Fibroblast of lung (primary cell): ENCODE results near the gene ZFYVE27. TPM values are rescaled to one million over a fixed set of nuclear protein-coding genes. Genes with fewer than 3 reads are reported as not detected.

ENCODE experiments used
- DNase-seq, 2 donors: peaks; one replicate each; pipeline versions ENCODE4 v3.0.0 to v3.0.0-alpha.2; 2010; ENCODE audit warnings: low read depth in 2 of 2
- H2AFZ ChIP-seq: 2 replicates; pipeline ENCODE4 v1.5.1; 2012; ENCODE audit warnings: low read length, control low read depth, inconsistent platforms
- H3K27ac ChIP-seq: 2 replicates; pipeline ENCODE4 v1.5.1; 2011; ENCODE audit warnings: low read length, control low read depth; ENCODE audit not compliant: insufficient read depth
- H3K27me3 ChIP-seq: 2 replicates; pipeline ENCODE4 v1.5.1; 2011; ENCODE audit warnings: mild to moderate bottlenecking, low read length; ENCODE audit not compliant: control insufficient read depth, insufficient read depth
- H3K36me3 ChIP-seq: 2 replicates; pipeline ENCODE4 v1.5.1; 2011; ENCODE audit warnings: low read length; ENCODE audit not compliant: control insufficient read depth, insufficient read depth
- H3K4me1 ChIP-seq: 2 replicates; pipeline ENCODE4 v1.5.1; 2011; ENCODE audit warnings: low read length; ENCODE audit not compliant: control insufficient read depth, insufficient read depth; ENCODE audit errors: extremely low read depth
- H3K4me2 ChIP-seq: 2 replicates; pipeline ENCODE4 v1.5.1; 2011; ENCODE audit warnings: low read length, control low read depth; ENCODE audit not compliant: insufficient read depth; ENCODE audit errors: extremely low read depth
- H3K4me3 ChIP-seq, 4 experiments: fragments of 200-600 bp in 1 of 4; sonication (generic) in 1 of 4; replicated peaks in 1 of 4; 2 replicates each; pipeline ENCODE4 v1.5.1; 2011 to 2016; ENCODE audit warnings: low read length in 4 of 4, low read depth in 3 of 4, mild to moderate bottlenecking in 3 of 4, control low read depth in 2 of 4, inconsistent platforms in 1 of 4, mixed read lengths in 1 of 4; ENCODE audit not compliant: insufficient read depth in 1 of 4; ENCODE audit errors: control extremely low read depth in 1 of 4
- H3K79me2 ChIP-seq: 2 replicates; pipeline ENCODE4 v1.5.1; 2012; ENCODE audit warnings: mild to moderate bottlenecking, low read length, inconsistent platforms; ENCODE audit not compliant: control insufficient read depth, insufficient read depth
- H3K9ac ChIP-seq: 2 replicates; pipeline ENCODE4 v1.5.1; 2011; ENCODE audit warnings: mild to moderate bottlenecking, low read length, control low read depth; ENCODE audit not compliant: insufficient read depth
- H3K9me3 ChIP-seq: 2 replicates; pipeline ENCODE4 v1.5.1; 2012; ENCODE audit warnings: low read depth, low read length; ENCODE audit not compliant: control insufficient read depth, insufficient read depth
- H4K20me1 ChIP-seq: 2 replicates; pipeline ENCODE4 v1.5.1; 2011; ENCODE audit warnings: low read length; ENCODE audit not compliant: control insufficient read depth, insufficient read depth; ENCODE audit errors: extremely low read depth
- EZH2 ChIP-seq: IDR thresholded peaks from 2 replicates; pipeline ENCODE4 v1.5.1; 2012; ENCODE audit warnings: low read length, control low read depth, mild to moderate bottlenecking; ENCODE audit errors: missing control alignments
- polyA plus RNA-seq, 2 donors: library from polyadenylated mRNA; depleted of rRNA in 1 of 2; stranded (reverse) in 1 of 2; unstranded in 1 of 2; fragments of >200 nt; gene quantifications; 2 replicates each; pipeline ENCODE4 v1.2.1, GENCODE V29; 2011 to 2012; ENCODE audit warnings: missing spikeins in 1 of 2
- total RNA-seq: library from RNA; depleted of rRNA; stranded (reverse); fragments of >200 nt; gene quantifications from 2 replicates; pipeline ENCODE4 v1.2.1, GENCODE V29; 2014
- TF ChIP-seq, protein P1 (sequence below), 2 donors: IDR thresholded peaks in 1 of 2; conservative IDR thresholded peaks in 1 of 2; 1 replicate in 1 of 2; 2 replicates in 1 of 2; pipeline ENCODE4 v1.5.1; 2011 to 2012; ENCODE audit warnings: low read length in 2 of 2, control low read depth in 1 of 2, inconsistent platforms in 1 of 2, low read depth in 1 of 2, mild to moderate bottlenecking in 1 of 2

ZFYVE27 gene
- total and polyA plus RNA-seq, 2 donors (not counting 1 experiment from before 2014, with no cell fraction given), result 8.3 to 22.1 TPM

DNA sequence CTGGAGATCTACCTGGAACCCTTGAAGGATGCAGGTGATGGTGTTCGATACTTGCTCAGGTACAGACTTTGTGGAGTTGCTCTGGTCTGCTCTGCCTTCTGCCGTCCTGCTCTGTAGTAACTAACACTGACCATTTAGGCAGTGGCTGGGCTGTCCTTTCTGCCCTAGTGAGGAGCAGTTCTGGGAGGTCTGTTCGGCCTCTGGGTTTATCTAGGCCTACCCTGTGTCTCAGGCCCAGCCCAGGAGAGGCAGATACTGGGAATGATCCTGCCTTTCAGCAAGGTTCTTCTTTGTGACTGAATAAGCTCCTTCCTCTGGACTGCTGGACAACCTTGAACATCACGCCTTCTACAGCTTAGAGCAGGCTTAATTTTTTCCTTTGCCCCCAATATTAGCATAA, 1.7 kb downstream of the ZFYVE27 start:
- no peaks in the 10 kb centered on the region for H3K27me3 ChIP-seq
- H3K9ac ChIP-seq, result no peak overlapping the region
- no peak overlapping the region for H3K27ac ChIP-seq
- peaks cover 2% of the 10 kb centered on the region for H3K4me1 ChIP-seq
- peaks cover 2% of the 10 kb centered on the region for H3K36me3 ChIP-seq
- TF ChIP-seq, protein P1, sequence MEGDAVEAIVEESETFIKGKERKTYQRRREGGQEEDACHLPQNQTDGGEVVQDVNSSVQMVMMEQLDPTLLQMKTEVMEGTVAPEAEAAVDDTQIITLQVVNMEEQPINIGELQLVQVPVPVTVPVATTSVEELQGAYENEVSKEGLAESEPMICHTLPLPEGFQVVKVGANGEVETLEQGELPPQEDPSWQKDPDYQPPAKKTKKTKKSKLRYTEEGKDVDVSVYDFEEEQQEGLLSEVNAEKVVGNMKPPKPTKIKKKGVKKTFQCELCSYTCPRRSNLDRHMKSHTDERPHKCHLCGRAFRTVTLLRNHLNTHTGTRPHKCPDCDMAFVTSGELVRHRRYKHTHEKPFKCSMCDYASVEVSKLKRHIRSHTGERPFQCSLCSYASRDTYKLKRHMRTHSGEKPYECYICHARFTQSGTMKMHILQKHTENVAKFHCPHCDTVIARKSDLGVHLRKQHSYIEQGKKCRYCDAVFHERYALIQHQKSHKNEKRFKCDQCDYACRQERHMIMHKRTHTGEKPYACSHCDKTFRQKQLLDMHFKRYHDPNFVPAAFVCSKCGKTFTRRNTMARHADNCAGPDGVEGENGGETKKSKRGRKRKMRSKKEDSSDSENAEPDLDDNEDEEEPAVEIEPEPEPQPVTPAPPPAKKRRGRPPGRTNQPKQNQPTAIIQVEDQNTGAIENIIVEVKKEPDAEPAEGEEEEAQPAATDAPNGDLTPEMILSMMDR (conservative IDR thresholded peaks at IDR 0.05 in 1 of 2, IDR thresholded peaks at IDR 0.05 in 1 of 2; ENCODE audit: low read depth in 1 of 2, low read length in 2 of 2), result no peak
- TF ChIP-seq EZH2, result no peak
- peak overlapping the region; percentile 93 for H3K4me2 ChIP-seq
- H3K79me2 ChIP-seq, result peaks cover 27% of the 10 kb centered on the region
- H4K20me1 ChIP-seq, result no peaks in the 10 kb centered on the region
- no peak for DNase-seq
- peak overlapping the region in 1 of 4 experiments; percentile 100 for H3K4me3 ChIP-seq
- no peaks in the 10 kb centered on the region for H3K9me3 ChIP-seq
- no peak overlapping the region for H2AFZ ChIP-seq

DNA sequence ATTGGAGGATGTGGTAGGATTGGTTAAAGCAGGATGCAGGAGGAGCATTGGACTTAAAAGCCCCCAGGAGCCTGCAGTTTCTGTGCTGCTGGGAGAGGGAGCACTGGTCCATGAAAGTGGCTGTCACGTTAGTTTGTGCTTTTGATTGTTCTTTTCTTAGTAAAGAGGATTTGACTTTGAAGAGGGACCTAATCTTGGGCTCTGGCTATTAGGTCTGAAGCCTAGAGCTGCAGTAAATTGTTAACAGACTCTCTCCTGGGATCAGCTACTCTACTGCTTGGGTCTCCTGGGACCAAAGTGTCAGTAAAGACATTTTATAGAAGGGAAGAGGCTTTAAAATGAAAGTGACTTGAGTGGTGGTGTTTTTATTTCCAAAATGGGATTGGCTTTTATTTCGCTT, 3.7 kb downstream of the ZFYVE27 start:
- TF ChIP-seq EZH2, result no peak
- TF ChIP-seq, protein P1 (conservative IDR thresholded peaks at IDR 0.05 in 1 of 2, IDR thresholded peaks at IDR 0.05 in 1 of 2; ENCODE audit: low read depth in 1 of 2, low read length in 2 of 2), result no peak
- Histone ChIP-seq H3K27me3 (no peaks in the 10 kb centered on the region), H3K4me2 (no peak overlapping the region), H3K4me3 (no peak overlapping the region), H3K9me3 (no peaks in the 10 kb centered on the region), H3K36me3 (peaks cover 4% of the 10 kb centered on the region), H3K27ac (no peak overlapping the region), H4K20me1 (no peaks in the 10 kb centered on the region), H2AFZ (no peak overlapping the region), H3K4me1 (peaks cover 2% of the 10 kb centered on the region), H3K79me2 (peaks cover 27% of the 10 kb centered on the region), H3K9ac (no peak overlapping the region)
- no peak for DNase-seq

DNA sequence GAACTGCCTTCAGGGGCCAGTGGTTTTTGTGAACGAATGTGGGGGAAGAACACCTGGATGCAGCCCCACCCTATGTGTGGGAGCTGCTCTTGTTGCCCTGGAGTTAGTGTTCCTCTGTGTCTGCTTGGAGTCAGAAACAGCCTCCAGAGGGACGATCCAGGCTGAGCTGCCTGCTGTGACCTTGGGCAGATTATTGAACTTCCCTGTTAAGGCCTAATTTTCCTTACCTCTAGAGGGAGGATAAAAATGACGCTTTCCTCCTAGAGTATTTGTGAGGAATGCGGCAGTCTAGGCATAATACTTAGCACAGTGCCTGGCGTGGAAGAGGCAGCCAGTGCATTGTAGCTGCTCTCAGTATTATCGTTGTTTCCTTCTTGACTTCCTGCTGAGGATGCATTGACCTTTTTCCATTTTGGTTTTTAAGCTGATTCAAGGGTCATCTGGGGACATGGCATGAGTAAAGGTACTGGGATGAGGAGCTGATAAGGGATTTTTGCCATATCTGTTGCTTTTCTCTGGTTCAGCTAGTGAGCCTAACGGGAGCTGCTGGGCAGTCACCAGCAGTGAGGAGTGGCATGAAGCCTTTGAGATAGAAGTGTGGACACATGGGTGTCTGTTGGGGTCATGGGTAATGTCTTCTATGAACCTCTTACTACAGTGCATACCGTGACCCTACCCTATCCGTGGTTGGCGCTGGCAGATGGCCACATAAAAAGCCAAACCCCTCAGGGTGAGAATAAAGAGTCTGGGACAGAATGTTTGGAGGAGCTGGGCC, 6.4 kb downstream of the ZFYVE27 start:
- no peak for DNase-seq
- H3K36me3 ChIP-seq, result peaks cover 4% of the 10 kb centered on the region
- H3K27ac ChIP-seq, result no peak overlapping the region
- H2AFZ ChIP-seq, result no peak overlapping the region
- no peaks in the 10 kb centered on the region for H3K9me3 ChIP-seq
- H3K4me1 ChIP-seq, result no peaks in the 10 kb centered on the region
- no peaks in the 10 kb centered on the region for H3K27me3 ChIP-seq
- H3K79me2 ChIP-seq, result peaks cover 16% of the 10 kb centered on the region
- no peak for TF ChIP-seq EZH2
- TF ChIP-seq, protein P1 (conservative IDR thresholded peaks at IDR 0.05 in 1 of 2, IDR thresholded peaks at IDR 0.05 in 1 of 2; ENCODE audit: low read depth in 1 of 2, low read length in 2 of 2), result no peak
- no peaks in the 10 kb centered on the region for H4K20me1 ChIP-seq
- no peak overlapping the region for H3K9ac ChIP-seq
- no peak overlapping the region for H3K4me2 ChIP-seq
- H3K4me3 ChIP-seq, result no peak overlapping the region
